ENCODE results near the gene NAP1L5. TPM values are rescaled to one million over a fixed set of nuclear protein-coding genes. Genes with fewer than 3 reads are reported as not detected.

The NAP1L5 gene
- total RNA-seq, 1 donor from 2014 or later = 3.5 TPM

GRCh38 chr4:88730811-88731210, 33.2 kb upstream of the NAP1L5 start:
- DNase-seq = no peak
- peaks cover 61% of the 10 kb centered on the region for H3K36me3 ChIP-seq
- intact Hi-C loops (cut with micrococcal nuclease) = no loop called here

GRCh38 chr4:88729146-88729760, 31.6 kb upstream of the NAP1L5 start:
- no peak for TF ChIP-seq CTCF (IDR thresholded peaks at IDR 0.05; ENCODE audit: borderline replicate concordance)
- intact Hi-C loops (cut with micrococcal nuclease) = no loop called here
- Histone ChIP-seq H3K27ac (replicated peaks) (no peak overlapping the region), H3K4me1 (peaks cover 33% of the 10 kb centered on the region), H3K4me3 (no peak overlapping the region), H3K36me3 (peaks cover 74% of the 10 kb centered on the region), H3K9me3 (replicated peaks) (no peaks in the 10 kb centered on the region), H3K27me3 (ENCODE audit: low read depth) (no peaks in the 10 kb centered on the region)
- no peak for DNase-seq

More at GRCh38 chr4:88730811-88731210, 33.2 kb upstream of the NAP1L5 start:
- H3K9me3 ChIP-seq (replicated peaks) = no peaks in the 10 kb centered on the region
- H3K27me3 ChIP-seq (ENCODE audit: low read depth) = no peaks in the 10 kb centered on the region
- no peak for TF ChIP-seq CTCF (IDR thresholded peaks at IDR 0.05; ENCODE audit: borderline replicate concordance)
- H3K4me3 ChIP-seq = no peak overlapping the region
- no peak overlapping the region for H3K27ac ChIP-seq (replicated peaks)
- H3K4me1 ChIP-seq = peaks cover 34% of the 10 kb centered on the region

GRCh38 chr4:88728146-88728545, 30.5 kb upstream of the NAP1L5 start:
- Histone ChIP-seq H3K9me3 (replicated peaks) (no peaks in the 10 kb centered on the region), H3K36me3 (peaks cover 84% of the 10 kb centered on the region), H3K27ac (replicated peaks) (peak overlapping the region; percentile 61), H3K4me3 (no peak overlapping the region), H3K4me1 (peaks cover 44% of the 10 kb centered on the region), H3K27me3 (ENCODE audit: low read depth) (no peaks in the 10 kb centered on the region)
- intact Hi-C loops (cut with micrococcal nuclease) = no loop called here
- DNase-seq = no peak
- no peak for TF ChIP-seq CTCF (IDR thresholded peaks at IDR 0.05; ENCODE audit: borderline replicate concordance)

GRCh38 chr4:88725986-88726385, 28.4 kb upstream of the NAP1L5 start:
- peaks cover 73% of the 10 kb centered on the region for H3K36me3 ChIP-seq
- H3K27ac ChIP-seq (replicated peaks) = no peak overlapping the region
- no peak overlapping the region for H3K4me3 ChIP-seq
- H3K27me3 ChIP-seq (ENCODE audit: low read depth) = no peaks in the 10 kb centered on the region
- TF ChIP-seq CTCF (IDR thresholded peaks at IDR 0.05; ENCODE audit: borderline replicate concordance) = no peak
- intact Hi-C loops (cut with micrococcal nuclease) = no loop called here
- no peaks in the 10 kb centered on the region for H3K9me3 ChIP-seq (replicated peaks)
- no peak for DNase-seq
- peaks cover 66% of the 10 kb centered on the region for H3K4me1 ChIP-seq

- Histone ChIP-seq H3K4me1 (peaks cover 74% of the 10 kb centered on the region), H3K9me3 (replicated peaks) (no peaks in the 10 kb centered on the region), H3K4me3 (no peak overlapping the region), H3K27me3 (ENCODE audit: low read depth) (no peaks in the 10 kb centered on the region), H3K36me3 (peaks cover 64% of the 10 kb centered on the region), H3K27ac (replicated peaks) (peak overlapping the region; percentile 47)
- TF ChIP-seq CTCF (IDR thresholded peaks at IDR 0.05; ENCODE audit: borderline replicate concordance) = no peak
- intact Hi-C loops (cut with micrococcal nuclease) = no loop called here
- no peak for DNase-seq
These were observed 27.5 kb upstream of the NAP1L5 start for GRCh38 chr4:88725143-88725542.

All from left ventricle myocardium inferior (tissue), 1 donor.